Lower leg skin (tissue), 3 donors: ENCODE results near the gene TMEM163.

Experiments
- POLR2A ChIP-seq, 2 donors: fragments of 450-650 bp; IDR thresholded peaks; one replicate each; pipeline ENCODE4 v1.6.1; 2016 to 2017; ENCODE audit warnings: antibody characterized with exemption in 2 of 2, mild to moderate bottlenecking in 1 of 2, moderate library complexity in 1 of 2
- TF ChIP-seq, protein P1 (sequence below), 3 donors: fragments of 450-650 bp; IDR thresholded peaks; one replicate each; pipeline ENCODE4 v1.5.1; 2016; ENCODE audit warnings: antibody characterized with exemption in 3 of 3, mild to moderate bottlenecking in 3 of 3, moderate library complexity in 2 of 3

DNA sequence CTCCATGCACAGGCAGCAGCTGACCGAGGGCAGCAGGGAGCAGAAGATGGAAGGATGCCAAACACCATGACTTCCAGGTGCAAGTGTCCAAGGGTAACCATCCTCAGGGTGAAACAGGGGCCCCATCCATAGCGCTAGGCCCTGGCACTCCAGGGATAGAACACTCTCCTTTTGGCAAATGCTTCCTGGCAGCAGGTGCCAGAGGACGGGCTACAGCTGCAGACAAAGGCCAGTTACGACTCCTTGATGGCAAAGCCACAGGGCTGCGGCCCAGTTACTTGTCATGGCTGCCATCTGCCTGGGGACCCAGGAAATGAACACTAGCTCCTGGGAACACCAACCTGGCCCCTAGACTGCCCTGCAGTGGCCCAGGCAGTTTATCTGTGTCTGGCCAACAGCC is 178.8 kb downstream of the TMEM163 start:
- TF ChIP-seq, protein P1, sequence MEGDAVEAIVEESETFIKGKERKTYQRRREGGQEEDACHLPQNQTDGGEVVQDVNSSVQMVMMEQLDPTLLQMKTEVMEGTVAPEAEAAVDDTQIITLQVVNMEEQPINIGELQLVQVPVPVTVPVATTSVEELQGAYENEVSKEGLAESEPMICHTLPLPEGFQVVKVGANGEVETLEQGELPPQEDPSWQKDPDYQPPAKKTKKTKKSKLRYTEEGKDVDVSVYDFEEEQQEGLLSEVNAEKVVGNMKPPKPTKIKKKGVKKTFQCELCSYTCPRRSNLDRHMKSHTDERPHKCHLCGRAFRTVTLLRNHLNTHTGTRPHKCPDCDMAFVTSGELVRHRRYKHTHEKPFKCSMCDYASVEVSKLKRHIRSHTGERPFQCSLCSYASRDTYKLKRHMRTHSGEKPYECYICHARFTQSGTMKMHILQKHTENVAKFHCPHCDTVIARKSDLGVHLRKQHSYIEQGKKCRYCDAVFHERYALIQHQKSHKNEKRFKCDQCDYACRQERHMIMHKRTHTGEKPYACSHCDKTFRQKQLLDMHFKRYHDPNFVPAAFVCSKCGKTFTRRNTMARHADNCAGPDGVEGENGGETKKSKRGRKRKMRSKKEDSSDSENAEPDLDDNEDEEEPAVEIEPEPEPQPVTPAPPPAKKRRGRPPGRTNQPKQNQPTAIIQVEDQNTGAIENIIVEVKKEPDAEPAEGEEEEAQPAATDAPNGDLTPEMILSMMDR (IDR thresholded peaks at IDR 0.05): no peak
- TF ChIP-seq POLR2A (IDR thresholded peaks at IDR 0.05): no peak
